ENCODE results near the gene ANKRD2.
A peak's percentile ranks its signal among the peaks of the same experiment; 100 is the strongest.
"Not testable (repeated sequence)": the region's sequence is repeated elsewhere in the genome, so short reads cannot be mapped to it uniquely, and the experiment has no call there.

The ANKRD2 gene

GRCh38 chr10:97547271-97547600 is 25.3 kb upstream of the ANKRD2 start:
- no peak for DNase-seq

GRCh38 chr10:97547962-97548361 is 24.6 kb upstream of the ANKRD2 start:
- no peak for DNase-seq

- no peak for DNase-seq
Observed at GRCh38 chr10:97548828-97549455, 23.6 kb upstream of the ANKRD2 start.

DNA sequence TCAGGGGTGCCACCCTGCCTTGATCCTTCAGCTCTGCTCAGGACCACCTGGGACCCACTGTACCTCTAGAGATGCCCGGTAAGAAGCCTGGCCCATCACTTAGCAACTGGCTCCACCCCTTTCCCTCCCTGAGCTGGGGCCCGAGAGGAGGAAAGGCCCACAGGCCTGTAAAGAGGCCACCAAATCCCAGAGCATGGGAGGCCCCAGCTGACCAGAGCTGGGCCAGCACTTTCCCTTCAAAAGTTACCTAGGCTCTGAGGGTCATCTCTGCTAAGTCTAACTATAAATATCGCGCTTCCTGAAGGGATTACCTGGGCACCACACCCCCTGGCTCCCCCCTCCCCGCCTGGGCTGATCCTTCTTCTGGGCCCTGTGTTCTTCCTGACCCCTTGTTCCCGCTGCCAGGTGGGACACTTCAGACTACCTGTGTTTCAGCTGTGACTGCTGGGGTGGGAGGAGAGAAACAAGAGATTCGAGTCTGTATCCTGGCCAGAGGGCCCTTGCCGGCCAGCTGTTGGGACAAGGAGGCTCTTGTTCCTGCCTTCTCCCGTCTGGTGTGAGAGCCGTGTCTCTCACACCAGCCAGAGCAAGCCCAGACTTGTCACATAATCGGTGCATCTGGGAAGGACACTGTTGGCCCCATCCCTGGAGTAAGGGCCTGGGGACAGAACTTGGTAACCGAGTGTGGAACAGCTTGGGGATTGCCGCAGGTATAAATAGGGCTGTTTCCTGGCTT is 22.8 kb upstream of the ANKRD2 start:
- peak in 1 of 2 experiments; percentile 43 for DNase-seq

GRCh38 chr10:97550336-97551149 is 22.0 kb upstream of the ANKRD2 start:
- no peak for DNase-seq

DNA sequence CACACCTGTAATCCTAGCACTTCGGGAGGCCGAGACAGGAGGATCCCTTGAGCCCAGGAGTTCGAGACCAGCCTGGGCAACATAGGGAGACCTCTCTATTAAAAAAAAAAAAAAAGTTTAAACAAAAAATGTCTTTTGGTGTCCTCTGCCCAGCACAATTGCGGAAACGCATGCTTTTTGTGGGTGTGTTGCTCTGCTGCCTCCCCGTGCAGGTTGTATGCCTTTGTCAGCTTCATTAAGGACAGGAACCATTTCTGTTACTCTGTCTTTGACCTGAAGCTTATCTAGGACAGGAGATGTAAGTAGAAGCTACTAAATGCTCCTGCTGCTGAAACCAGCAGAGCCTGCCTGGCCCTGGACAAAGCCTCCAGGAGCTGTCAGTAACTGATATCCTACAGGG is 21.3 kb upstream of the ANKRD2 start:
- no peak for DNase-seq

DNA sequence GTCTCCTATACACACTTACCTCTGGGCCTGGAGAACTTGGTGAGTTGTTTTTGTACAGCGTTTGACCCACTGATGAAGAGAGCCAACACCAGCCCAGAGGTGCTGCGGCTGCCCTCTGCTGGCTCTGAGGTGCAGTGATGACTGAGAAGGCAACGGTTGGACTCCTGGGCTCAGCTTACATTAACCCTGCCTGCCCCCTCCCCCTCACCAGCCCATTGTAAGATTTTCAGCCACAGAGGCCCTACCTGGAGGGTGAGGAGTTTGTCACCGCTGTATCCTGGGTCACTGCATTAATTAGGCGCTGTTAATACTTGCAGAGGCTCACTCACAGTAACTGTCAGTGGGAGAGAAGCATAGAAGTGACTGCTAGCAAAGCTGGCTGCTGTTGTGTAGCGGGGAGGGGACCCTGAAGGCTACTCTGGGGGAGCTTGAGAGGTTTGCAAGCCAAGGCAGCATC is 19.0 kb upstream of the ANKRD2 start:
- DNase-seq, result peak in 1 of 2 experiments; percentile 54

DNA sequence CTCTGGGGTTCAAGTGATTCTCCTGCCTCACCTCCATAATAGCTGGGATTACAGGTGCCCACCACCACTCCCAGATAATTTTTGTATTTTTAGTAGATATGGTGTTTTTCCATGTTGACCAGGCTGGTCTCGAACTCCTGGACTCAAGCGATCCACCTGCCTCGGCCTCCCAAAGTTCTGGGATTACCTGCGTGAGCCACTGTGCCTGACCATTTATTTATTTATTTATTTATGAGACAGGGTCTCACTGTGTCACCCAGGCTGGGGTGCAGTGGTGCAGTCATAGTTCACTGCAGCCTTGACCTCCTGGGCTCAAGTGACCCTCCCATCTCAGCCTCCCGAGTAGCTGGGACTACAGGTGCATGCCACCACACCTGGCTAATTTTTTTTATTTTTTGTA is 18.2 kb upstream of the ANKRD2 start:
- DNase-seq, result not testable (repeated sequence)

DNA sequence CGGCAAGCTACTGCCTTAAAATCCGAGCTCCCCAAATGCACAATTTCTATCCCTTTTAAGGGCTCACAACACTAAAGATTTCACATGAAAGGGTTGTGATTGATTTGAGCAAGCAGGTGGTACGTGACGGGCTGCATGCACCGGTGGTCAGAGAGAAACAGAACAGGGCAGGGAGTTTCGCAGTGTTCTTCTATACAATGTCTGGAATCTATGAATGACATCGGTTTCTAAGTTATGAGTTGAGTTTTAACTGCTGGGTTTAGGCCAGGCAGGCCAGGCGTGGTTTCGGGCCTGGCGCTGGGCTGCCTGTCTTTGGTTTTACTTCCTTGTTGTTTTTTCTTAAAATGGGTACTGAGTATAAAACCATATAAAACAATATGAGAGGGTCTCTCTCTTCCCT is 17.0 kb upstream of the ANKRD2 start:
- not testable (repeated sequence) for DNase-seq

DNA sequence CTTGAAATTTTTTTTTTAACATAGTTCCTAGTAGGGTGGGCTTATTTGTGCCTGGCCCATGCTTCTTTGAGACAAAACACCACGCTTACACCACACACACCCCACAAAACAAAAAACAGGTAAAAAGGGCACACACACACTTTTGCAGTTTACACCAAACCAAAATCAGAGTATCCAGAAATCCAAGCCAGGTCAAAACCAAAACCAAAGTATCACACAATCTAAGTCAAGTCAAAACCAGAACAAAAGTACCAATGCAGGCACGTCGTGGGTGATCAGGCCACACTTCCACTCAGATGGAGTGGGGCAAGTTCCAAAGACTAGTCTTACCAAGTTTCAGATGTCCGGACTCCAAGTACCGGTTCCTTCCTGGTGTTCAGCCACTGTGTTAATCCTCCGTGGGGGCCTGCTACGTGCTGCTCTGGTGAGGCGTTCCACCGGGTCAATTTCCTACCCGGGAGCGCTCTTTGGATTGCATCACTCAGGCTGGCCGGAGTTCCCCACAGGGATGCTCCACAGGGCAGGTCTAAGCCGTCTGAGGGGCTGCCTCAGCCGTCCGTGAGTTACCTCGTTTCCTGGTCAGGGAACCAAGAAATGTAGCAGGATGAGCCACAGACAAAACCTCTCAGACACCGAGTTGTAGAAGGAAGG is 11.7 kb upstream of the ANKRD2 start:
- DNase-seq, result not testable (repeated sequence)

DNA sequence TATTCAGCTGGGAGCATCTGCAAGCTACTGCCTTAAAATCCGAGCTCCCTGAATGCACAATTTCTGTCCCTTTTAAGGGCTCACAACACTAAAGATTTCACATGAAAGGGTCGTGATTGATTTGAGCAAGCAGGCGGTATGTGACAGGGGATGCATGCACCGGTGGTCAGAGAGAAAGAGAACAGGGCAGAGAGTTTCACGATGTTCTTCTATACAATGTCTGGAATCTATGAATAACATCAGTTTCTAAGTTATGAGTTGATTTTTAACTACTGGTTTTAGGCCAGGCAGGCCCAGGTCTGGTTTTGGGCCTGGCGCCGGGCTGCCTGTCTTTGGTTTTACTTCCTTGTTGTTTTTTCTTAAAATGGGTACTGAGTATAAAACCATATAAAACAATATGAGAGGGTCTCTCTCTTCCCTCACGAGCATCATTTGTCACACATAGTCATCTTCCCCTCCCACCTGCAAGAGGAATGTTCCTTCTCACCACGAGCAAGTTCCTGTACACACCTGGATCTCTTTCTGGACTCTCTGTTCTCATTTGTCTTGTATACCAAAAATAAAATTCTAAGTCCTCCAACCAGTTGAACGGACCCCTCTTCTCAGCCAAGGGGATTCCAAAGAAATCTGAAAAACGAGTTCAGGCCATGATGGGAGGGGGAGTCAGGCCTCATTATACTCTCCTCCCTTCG is 11.0 kb upstream of the ANKRD2 start:
- DNase-seq, result not testable (repeated sequence)

GRCh38 chr10:97562329-97562728 is 10.2 kb upstream of the ANKRD2 start:
- not testable (repeated sequence) for DNase-seq

GRCh38 chr10:97563337-97563736 is 9.2 kb upstream of the ANKRD2 start:
- no peak for DNase-seq

- DNase-seq, result no peak
Observed at GRCh38 chr10:97564776-97565175, 7.8 kb upstream of the ANKRD2 start.

- no peak for DNase-seq
Observed at GRCh38 chr10:97566336-97566996, 6.1 kb upstream of the ANKRD2 start.

DNA sequence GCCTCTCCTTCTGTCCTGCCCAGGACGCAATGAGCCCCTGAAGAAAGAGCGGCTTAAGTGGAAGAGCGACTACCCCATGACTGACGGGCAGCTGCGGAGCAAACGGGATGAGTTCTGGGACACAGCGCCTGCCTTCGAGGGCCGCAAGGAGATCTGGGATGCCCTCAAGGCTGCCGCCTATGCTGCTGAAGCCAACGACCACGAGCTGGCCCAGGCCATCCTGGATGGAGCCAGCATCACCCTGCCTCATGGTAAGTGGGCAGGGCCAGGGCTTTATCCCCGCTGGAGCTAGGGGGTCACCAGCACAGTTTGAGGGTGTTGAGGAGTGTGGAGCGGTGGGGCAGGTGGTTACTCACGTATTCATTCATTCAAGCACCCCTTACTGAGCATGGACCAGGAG is 4.7 kb upstream of the ANKRD2 start:
- DNase-seq, result no peak

GRCh38 chr10:97570146-97570788 is 2.3 kb upstream of the ANKRD2 start:
- no peak for DNase-seq

- DNase-seq, result no peak
Observed at GRCh38 chr10:97570789-97571471, 1.6 kb upstream of the ANKRD2 start.

GRCh38 chr10:97571622-97572021 is 957 bp upstream of the ANKRD2 start:
- DNase-seq, result no peak

- DNase-seq, result no peak
Observed at GRCh38 chr10:97573021-97573420, 442 bp downstream of the ANKRD2 start.

DNA sequence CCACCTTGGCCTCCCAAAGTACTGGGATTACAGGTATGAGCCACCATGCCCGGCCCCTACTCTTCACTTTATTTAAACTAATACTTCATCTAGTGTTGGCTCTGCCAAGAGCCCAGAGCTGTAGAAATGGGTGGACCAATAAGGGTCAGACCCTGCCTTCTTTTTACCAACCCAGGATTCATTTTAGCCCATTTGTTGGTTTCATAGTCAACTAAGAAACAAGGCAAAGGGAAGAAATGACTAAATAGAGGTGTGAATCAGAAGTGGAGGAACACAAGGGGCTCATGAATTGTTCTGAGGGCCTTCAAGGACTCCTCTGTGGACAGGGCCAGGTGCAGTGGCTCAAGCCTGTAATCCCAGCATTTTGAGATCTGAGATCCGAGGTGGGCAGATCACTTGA is 1.1 kb downstream of the ANKRD2 start:
- no peak for DNase-seq

Data from SHP77 (cell line).